Smooth muscle cell (in vitro differentiated cells): Measurements from ENCODE around the gene THRB. TPM values are rescaled to one million over a fixed set of nuclear protein-coding genes. Genes with fewer than 3 reads are reported as not detected.

Experiments
- DNase-seq: peaks from one replicate; lab custom pipeline; 2025; ENCODE audit not compliant: unreplicated experiment; lab: John Stamatoyannopoulos, UW
- H2AFZ ChIP-seq: fragments of 200-600 bp; sonication (generic); 2 replicates; pipeline ENCODE4 v1.6.0; 2016; ENCODE audit warnings: antibody characterized with exemption, low read depth, mild to moderate bottlenecking
- H3F3A ChIP-seq: fragments of 200-600 bp; sonication (generic); 2 replicates; pipeline ENCODE4 v1.6.0; 2017; ENCODE audit warnings: antibody characterized with exemption, low read depth
- H3K27ac ChIP-seq: fragments of 200-600 bp; sonication (generic); 2 replicates; pipeline ENCODE4 v1.5.1; 2016; ENCODE audit warnings: low read depth, mild to moderate bottlenecking
- H3K27me3 ChIP-seq: fragments of 200-600 bp; sonication (generic); 2 replicates; pipeline ENCODE4 v1.6.1; 2016; ENCODE audit warnings: low read depth, mild to moderate bottlenecking
- H3K36me3 ChIP-seq: fragments of 200-600 bp; sonication (generic); 2 replicates; pipeline ENCODE4 v1.5.1; 2016; ENCODE audit warnings: low read depth
- H3K4me1 ChIP-seq: fragments of 200-600 bp; sonication (generic); 2 replicates; pipeline ENCODE4 v1.5.1; 2016; ENCODE audit warnings: low read depth
- H3K4me2 ChIP-seq: fragments of 200-600 bp; sonication (generic); 2 replicates; pipeline ENCODE4 v1.6.0; 2016; ENCODE audit warnings: mild to moderate bottlenecking
- H3K4me3 ChIP-seq: fragments of 200-600 bp; sonication (generic); 2 replicates; pipeline ENCODE4 v1.5.1; 2016; ENCODE audit warnings: mild to moderate bottlenecking
- H3K79me2 ChIP-seq: fragments of 200-600 bp; sonication (generic); 2 replicates; pipeline ENCODE4 v1.6.0; 2016; ENCODE audit warnings: low read depth, mild to moderate bottlenecking
- H3K9ac ChIP-seq: fragments of 200-600 bp; sonication (generic); 2 replicates; pipeline ENCODE4 v1.6.0; 2016; ENCODE audit warnings: low read depth
- H3K9me3 ChIP-seq: fragments of 200-600 bp; sonication (generic); replicated peaks from 2 replicates; pipeline ENCODE4 v1.5.1; 2016; ENCODE audit warnings: low read depth
- H4K20me1 ChIP-seq: fragments of 200-600 bp; sonication (generic); 2 replicates; pipeline ENCODE4 v1.6.0; 2016; ENCODE audit warnings: low read depth
- WGBS: methylation state at CpG from one replicate; pipeline ENCODE4 v1.1.7; 2016; ENCODE audit warnings: low lambda C conversion rate; 5-methylcytosine and 5-hydroxymethylcytosine counted together
- polyA plus RNA-seq: library from polyadenylated mRNA; unstranded; fragments of >200 nt; fragmentation: Nextera tagmentation; extraction: Ambion mirVana; gene quantifications from 2 replicates; pipeline ENCODE4 v1.2.1, GENCODE V29; 2016
- total RNA-seq: library from RNA; depleted of rRNA; stranded (reverse); fragments of >200 nt; gene quantifications from 2 replicates; pipeline ENCODE4 v1.2.3, GENCODE V29; 2014
- TF ChIP-seq, protein P1 (sequence below): fragments of 200-600 bp; sonication (generic); IDR thresholded peaks from 2 replicates; pipeline ENCODE4 v1.5.1; 2017; ENCODE audit warnings: borderline replicate concordance, mild to moderate bottlenecking, antibody characterized with exemption; ENCODE audit not compliant: insufficient read depth, poor library complexity, severe bottlenecking

Gene THRB
- total and polyA plus RNA-seq, 2 experiments from 2014 or later = 5.6 to 43.8 TPM

DNA sequence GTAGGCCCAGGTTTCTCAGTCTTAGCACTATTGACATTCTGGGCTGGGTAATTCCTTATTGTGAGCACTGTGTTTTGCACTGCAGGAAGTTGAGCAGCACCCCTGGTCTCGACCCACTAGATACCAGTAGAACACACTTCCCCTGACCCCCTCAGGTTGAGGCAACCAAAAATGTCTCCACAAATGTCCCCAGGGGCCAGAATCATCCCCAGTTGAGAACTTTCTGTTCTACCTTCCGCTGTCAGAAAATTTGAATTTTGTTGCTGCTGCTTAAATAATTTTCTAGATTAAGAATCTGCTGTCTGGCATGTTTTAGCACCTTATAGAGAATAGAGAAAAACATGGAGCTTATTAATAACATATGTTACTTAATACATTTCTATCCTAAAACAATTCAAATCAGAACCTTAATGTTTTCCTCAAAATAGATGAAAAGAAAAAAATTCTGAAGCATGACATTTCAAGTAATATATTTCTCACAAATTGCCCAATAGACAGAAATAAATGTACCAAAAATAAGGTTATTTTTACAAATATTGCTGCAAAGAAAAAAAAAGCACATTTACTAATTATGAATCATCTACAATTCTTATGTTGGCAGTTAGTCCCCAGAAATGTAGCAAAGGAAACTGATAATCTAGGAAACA is 13.2 kb upstream of the THRB start:
- Histone ChIP-seq H3K27me3 (no peaks in the 10 kb centered on the region), H3K4me2 (no peak overlapping the region), H3K79me2 (no peaks in the 10 kb centered on the region), H2AFZ (no peak overlapping the region), H3K4me3 (no peak overlapping the region), H3K27ac (no peak overlapping the region), H3K9me3 (no peaks in the 10 kb centered on the region), H3K4me1 (peaks cover under 1% of the 10 kb centered on the region), H4K20me1 (no peaks in the 10 kb centered on the region), H3K36me3 (no peaks in the 10 kb centered on the region), H3F3A (peaks cover 5% of the 10 kb centered on the region), H3K9ac (no peak overlapping the region)
- TF ChIP-seq, protein P1, sequence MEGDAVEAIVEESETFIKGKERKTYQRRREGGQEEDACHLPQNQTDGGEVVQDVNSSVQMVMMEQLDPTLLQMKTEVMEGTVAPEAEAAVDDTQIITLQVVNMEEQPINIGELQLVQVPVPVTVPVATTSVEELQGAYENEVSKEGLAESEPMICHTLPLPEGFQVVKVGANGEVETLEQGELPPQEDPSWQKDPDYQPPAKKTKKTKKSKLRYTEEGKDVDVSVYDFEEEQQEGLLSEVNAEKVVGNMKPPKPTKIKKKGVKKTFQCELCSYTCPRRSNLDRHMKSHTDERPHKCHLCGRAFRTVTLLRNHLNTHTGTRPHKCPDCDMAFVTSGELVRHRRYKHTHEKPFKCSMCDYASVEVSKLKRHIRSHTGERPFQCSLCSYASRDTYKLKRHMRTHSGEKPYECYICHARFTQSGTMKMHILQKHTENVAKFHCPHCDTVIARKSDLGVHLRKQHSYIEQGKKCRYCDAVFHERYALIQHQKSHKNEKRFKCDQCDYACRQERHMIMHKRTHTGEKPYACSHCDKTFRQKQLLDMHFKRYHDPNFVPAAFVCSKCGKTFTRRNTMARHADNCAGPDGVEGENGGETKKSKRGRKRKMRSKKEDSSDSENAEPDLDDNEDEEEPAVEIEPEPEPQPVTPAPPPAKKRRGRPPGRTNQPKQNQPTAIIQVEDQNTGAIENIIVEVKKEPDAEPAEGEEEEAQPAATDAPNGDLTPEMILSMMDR = no peak
- DNase-seq = no peak
- WGBS = 89% methylated on average over 2 of the region's 2 CpGs

DNA sequence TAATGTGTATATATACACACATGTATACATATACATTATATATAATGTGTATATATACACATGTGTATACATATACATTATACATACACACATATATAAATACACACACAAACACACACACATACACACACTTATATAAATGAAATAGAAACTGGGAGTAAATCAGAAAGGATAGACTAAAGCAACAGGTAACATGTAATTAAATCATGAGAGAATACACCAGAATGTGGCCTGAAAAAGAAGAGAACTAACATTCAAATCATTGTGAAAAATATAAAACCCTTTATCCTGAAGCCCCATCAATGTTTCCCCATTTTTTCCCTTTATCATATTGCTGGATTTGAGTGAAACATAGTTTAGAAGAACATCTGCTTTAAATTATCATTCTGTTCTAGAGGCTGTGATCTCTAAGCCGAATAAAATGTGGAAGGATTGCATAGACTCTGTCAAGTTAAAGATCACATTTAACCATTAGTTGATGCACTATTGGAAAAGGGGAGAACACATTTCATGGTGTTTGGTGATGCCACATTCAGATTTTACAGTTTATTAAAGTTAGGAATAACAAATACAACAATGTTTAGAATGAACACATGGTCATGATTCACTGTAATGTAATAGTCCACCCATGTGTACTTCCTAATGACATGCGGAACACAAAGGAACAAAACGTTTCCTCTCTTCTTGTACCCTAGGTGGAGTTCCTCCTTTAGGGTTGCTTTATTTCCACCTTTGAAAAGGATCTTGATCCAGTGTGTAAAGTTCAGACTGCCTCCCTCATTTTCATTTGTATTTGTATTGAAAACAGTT is 12.5 kb upstream of the THRB start:
- WGBS = 75% methylated on average over 3 of the region's 3 CpGs
- Histone ChIP-seq H2AFZ (no peak overlapping the region), H3K27ac (no peak overlapping the region), H4K20me1 (no peaks in the 10 kb centered on the region), H3K4me3 (no peak overlapping the region), H3K9ac (no peak overlapping the region), H3K4me2 (no peak overlapping the region), H3K4me1 (peaks cover 6% of the 10 kb centered on the region), H3K79me2 (no peaks in the 10 kb centered on the region), H3K36me3 (no peaks in the 10 kb centered on the region), H3K27me3 (no peaks in the 10 kb centered on the region), H3K9me3 (no peaks in the 10 kb centered on the region), H3F3A (peaks cover 5% of the 10 kb centered on the region)
- TF ChIP-seq, protein P1 = no peak
- DNase-seq = no peak

DNA sequence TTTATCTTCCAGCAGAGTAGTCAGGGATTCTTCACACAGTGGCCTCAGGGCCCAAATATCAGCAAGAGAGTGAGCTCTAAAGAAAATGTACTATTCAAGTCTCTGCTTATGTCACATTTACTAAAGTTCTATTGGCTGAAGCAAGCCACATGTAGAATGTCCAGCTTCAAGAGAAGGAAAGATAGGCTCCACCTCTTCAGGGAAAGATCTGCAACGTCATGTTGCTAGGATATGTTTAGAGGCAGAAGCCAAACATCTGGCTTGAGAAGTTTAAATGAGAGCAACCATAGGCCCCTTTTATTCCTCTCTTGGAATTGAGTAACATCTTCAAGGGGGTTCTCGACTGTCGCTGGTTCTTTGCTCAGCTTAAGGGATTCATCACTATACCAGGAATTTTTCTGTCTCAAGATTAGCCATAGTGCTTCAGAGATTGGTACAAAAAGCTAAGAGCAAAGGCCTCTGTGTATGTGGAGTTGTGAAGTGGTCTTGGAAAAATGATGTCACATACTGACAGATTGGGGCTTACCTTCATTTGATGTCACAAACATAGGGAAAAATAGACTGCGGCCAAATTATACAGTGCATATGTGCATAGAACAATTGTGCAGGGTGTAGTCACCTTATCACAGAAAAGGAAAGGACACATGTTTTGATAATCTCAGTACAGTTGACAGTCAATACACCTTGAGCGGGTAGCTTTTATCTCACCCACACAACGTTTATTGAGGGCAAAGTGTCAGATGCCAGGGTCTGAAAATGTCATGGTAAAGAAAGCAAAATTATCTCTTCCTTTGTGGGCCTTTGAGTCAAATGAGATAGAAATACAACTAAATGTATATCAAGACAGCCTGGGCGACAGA is 11.3 kb upstream of the THRB start:
- DNase-seq = no peak
- peaks cover 6% of the 10 kb centered on the region for H3K4me1 ChIP-seq
- no peak overlapping the region for H3K4me3 ChIP-seq
- H3K9me3 ChIP-seq = no peaks in the 10 kb centered on the region
- H3K27ac ChIP-seq = peak overlapping the region; percentile 58
- H3F3A ChIP-seq = peaks cover 5% of the 10 kb centered on the region
- no peaks in the 10 kb centered on the region for H4K20me1 ChIP-seq
- H3K36me3 ChIP-seq = no peaks in the 10 kb centered on the region
- no peak overlapping the region for H3K9ac ChIP-seq
- no peak overlapping the region for H3K4me2 ChIP-seq
- TF ChIP-seq, protein P1 = no peak
- no peaks in the 10 kb centered on the region for H3K79me2 ChIP-seq
- H3K27me3 ChIP-seq = no peaks in the 10 kb centered on the region
- peak overlapping the region; percentile 4 for H2AFZ ChIP-seq
- WGBS = 70% methylated on average over 7 of the region's 7 CpGs
